Gastrocnemius medialis (tissue), 4 donors: ENCODE measurements around the gene IQSEC1.

ENCODE experiments used
- POLR2A ChIP-seq, 2 donors: fragments of 450-650 bp; IDR thresholded peaks; one replicate each; pipeline ENCODE4 v1.6.1; 2017; ENCODE audit warnings: antibody characterized with exemption in 2 of 2, mild to moderate bottlenecking in 2 of 2, moderate library complexity in 2 of 2
- TF ChIP-seq, protein P1 (sequence below), 5 experiments: fragments of 450-650 bp in 3 of 5; fragments of 200-600 bp in 2 of 5; sonication (generic) in 2 of 5; IDR thresholded peaks in 4 of 5; conservative IDR thresholded peaks in 1 of 5; 1 replicate in 4 of 5; 2 replicates in 1 of 5; pipeline ENCODE4 v1.5.1; 2016 to 2019; ENCODE audit warnings: antibody characterized with exemption in 5 of 5, mild to moderate bottlenecking in 3 of 5, moderate library complexity in 3 of 5

DNA sequence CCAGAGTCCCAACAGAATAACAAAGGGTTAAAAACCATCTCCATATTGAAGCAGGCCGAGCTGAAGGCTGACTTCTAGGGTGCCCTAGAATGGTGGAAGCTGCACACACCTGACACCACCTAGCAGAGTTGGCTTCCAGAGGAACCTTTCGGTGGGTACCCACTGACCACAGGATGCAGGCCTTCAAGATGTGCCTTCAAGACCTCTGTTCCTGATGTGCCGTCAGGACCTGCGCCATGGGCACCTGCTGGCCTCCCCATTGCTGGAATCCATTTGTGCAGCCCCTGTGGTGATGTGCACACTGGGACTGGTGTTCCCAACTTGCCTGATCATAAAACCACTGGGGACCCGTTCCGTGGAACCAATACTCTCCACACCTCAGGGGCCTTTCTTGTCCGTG is 196.2 kb downstream of the IQSEC1 start:
- TF ChIP-seq POLR2A (IDR thresholded peaks at IDR 0.05) = no peak
- TF ChIP-seq, protein P1, sequence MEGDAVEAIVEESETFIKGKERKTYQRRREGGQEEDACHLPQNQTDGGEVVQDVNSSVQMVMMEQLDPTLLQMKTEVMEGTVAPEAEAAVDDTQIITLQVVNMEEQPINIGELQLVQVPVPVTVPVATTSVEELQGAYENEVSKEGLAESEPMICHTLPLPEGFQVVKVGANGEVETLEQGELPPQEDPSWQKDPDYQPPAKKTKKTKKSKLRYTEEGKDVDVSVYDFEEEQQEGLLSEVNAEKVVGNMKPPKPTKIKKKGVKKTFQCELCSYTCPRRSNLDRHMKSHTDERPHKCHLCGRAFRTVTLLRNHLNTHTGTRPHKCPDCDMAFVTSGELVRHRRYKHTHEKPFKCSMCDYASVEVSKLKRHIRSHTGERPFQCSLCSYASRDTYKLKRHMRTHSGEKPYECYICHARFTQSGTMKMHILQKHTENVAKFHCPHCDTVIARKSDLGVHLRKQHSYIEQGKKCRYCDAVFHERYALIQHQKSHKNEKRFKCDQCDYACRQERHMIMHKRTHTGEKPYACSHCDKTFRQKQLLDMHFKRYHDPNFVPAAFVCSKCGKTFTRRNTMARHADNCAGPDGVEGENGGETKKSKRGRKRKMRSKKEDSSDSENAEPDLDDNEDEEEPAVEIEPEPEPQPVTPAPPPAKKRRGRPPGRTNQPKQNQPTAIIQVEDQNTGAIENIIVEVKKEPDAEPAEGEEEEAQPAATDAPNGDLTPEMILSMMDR (IDR thresholded peaks at IDR 0.05 in 4 of 5, conservative IDR thresholded peaks at IDR 0.05 in 1 of 5) = no peak
